ENCODE results near the gene DYNC2I2. TPM values are rescaled to one million over a fixed set of nuclear protein-coding genes. Genes with fewer than 3 reads are reported as not detected.

The DYNC2I2 gene
- polyA plus RNA-seq, 1 of the 3 experiments (the other 2 are of a cell fraction), result 73.7 TPM

DNA sequence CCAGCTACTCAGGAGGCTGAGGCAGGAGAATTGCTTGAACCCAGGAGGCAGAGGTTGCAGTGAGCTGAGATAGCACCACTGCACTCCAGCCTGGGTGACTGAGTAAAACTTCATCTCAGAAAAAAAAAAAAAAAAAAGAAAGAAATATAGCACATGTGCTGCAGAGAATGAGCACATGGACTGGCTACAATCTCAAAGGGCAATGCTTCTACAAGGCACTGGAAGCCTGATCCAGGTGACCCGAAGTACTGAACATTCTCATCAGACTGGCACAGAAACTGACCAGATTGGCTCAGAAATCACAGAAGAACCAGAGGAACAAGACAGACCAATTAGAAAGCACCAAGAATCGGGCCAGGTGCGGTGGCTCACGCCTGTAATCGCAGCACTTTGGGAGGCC is 4.8 kb downstream of the DYNC2I2 start:
- POLR2A ChIA-PET, result interaction anchor here (0.7 kb wide), 1 partner anchor 163 kb away, joined by 4 read pairs; no protein-coding TSS in a partner anchor
- Histone ChIP-seq H3K9me2 (no peaks in the 10 kb centered on the region), H3K27me3 (ENCODE audit: insufficient read depth) (no peaks in the 10 kb centered on the region), H3K9ac (no peak overlapping the region), H3K36me3 (replicated peaks in 1 of 2; ENCODE audit: control insufficient read depth in 1 of 2, insufficient read depth in 2 of 2, low read length in 1 of 2) (no peaks in the 10 kb centered on the region), H3K79me2 (ENCODE audit: insufficient read depth) (peaks cover 59% of the 10 kb centered on the region), H3F3A (replicated peaks; ENCODE audit: insufficient read depth) (no peaks in the 10 kb centered on the region), H3K4me2 (no peak overlapping the region), H2AFZ (ENCODE audit: low read depth) (no peak overlapping the region), H3K9me3 (no peaks in the 10 kb centered on the region), H3K4me1 (ENCODE audit: control insufficient read depth in 1 of 2, insufficient read depth in 2 of 2, low read depth in 1 of 2, low read length in 1 of 2) (no peaks in the 10 kb centered on the region), H4K20me1 (ENCODE audit: insufficient read depth) (no peaks in the 10 kb centered on the region), H3K27ac (ENCODE audit: low read depth in 2 of 2, low read length in 1 of 2) (no peak overlapping the region), H3K4me3 (ENCODE audit: low read depth in 2 of 2, low read length in 1 of 2) (no peak overlapping the region)
- CTCF ChIA-PET, result no interaction called here
- no peak for DNase-seq
- 99% methylated on average over 5 of the region's 5 CpGs for WGBS (ENCODE audit: low lambda C conversion rate)
- TF ChIP-seq CHD2 (IDR thresholded peaks at IDR 0.05; ENCODE audit: low read length, partially characterized antibody) (no peak), NRF1 (IDR thresholded peaks at IDR 0.05; ENCODE audit: low read depth, low read length) (no peak), RCOR1 (IDR thresholded peaks at IDR 0.05; ENCODE audit: low read length) (no peak), JUND (IDR thresholded peaks at IDR 0.05) (no peak), FOXJ3 (CRISPR knock-in tag; IDR thresholded peaks at IDR 0.05) (no peak), GABPA (IDR thresholded peaks at IDR 0.05; ENCODE audit: low read depth) (no peak), IRF3 (IDR thresholded peaks at IDR 0.05; ENCODE audit: low read depth, low read length) (no peak), GATA2 (CRISPR knock-in tag; IDR thresholded peaks at IDR 0.05) (no peak), MXI1 (IDR thresholded peaks at IDR 0.05; ENCODE audit: low read depth, low read length) (no peak), YY1 (IDR thresholded peaks at IDR 0.05; ENCODE audit: low read depth) (no peak), RXRA (IDR thresholded peaks at IDR 0.05; ENCODE audit: borderline replicate concordance, low read depth) (no peak)
- TF ChIP-seq, protein P1, sequence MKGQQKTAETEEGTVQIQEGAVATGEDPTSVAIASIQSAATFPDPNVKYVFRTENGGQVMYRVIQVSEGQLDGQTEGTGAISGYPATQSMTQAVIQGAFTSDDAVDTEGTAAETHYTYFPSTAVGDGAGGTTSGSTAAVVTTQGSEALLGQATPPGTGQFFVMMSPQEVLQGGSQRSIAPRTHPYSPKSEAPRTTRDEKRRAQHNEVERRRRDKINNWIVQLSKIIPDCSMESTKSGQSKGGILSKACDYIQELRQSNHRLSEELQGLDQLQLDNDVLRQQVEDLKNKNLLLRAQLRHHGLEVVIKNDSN (IDR thresholded peaks at IDR 0.05; ENCODE audit: borderline replicate concordance, low read depth), result no peak
- TF ChIP-seq, protein P2, sequence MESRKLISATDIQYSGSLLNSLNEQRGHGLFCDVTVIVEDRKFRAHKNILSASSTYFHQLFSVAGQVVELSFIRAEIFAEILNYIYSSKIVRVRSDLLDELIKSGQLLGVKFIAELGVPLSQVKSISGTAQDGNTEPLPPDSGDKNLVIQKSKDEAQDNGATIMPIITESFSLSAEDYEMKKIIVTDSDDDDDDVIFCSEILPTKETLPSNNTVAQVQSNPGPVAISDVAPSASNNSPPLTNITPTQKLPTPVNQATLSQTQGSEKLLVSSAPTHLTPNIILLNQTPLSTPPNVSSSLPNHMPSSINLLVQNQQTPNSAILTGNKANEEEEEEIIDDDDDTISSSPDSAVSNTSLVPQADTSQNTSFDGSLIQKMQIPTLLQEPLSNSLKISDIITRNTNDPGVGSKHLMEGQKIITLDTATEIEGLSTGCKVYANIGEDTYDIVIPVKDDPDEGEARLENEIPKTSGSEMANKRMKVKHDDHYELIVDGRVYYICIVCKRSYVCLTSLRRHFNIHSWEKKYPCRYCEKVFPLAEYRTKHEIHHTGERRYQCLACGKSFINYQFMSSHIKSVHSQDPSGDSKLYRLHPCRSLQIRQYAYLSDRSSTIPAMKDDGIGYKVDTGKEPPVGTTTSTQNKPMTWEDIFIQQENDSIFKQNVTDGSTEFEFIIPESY (IDR thresholded peaks at IDR 0.05; ENCODE audit: borderline replicate concordance, low read depth), result no peak
- TF ChIP-seq, protein P3, sequence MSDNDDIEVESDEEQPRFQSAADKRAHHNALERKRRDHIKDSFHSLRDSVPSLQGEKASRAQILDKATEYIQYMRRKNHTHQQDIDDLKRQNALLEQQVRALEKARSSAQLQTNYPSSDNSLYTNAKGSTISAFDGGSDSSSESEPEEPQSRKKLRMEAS (IDR thresholded peaks at IDR 0.05; ENCODE audit: low read depth), result no peak
- TF ChIP-seq, protein P4, sequence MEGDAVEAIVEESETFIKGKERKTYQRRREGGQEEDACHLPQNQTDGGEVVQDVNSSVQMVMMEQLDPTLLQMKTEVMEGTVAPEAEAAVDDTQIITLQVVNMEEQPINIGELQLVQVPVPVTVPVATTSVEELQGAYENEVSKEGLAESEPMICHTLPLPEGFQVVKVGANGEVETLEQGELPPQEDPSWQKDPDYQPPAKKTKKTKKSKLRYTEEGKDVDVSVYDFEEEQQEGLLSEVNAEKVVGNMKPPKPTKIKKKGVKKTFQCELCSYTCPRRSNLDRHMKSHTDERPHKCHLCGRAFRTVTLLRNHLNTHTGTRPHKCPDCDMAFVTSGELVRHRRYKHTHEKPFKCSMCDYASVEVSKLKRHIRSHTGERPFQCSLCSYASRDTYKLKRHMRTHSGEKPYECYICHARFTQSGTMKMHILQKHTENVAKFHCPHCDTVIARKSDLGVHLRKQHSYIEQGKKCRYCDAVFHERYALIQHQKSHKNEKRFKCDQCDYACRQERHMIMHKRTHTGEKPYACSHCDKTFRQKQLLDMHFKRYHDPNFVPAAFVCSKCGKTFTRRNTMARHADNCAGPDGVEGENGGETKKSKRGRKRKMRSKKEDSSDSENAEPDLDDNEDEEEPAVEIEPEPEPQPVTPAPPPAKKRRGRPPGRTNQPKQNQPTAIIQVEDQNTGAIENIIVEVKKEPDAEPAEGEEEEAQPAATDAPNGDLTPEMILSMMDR (IDR thresholded peaks at IDR 0.05), result no peak

Data from SK-N-SH (cell line).